HL-60 (cell line): ENCODE results near the gene IRX2.

Experiments
- DNase-seq, 2 experiments: peaks; one replicate each; pipeline ENCODE4 v3.0.0-alpha.2; 2010 to 2020; ENCODE audit warnings: low read depth in 1 of 2, low spot score in 1 of 2
- H3K27ac ChIP-seq: fragments of 250-450 bp; sonication (Bioruptor Pico); replicated peaks from 2 replicates; pipeline ENCODE4 v1.5.1; 2020; ENCODE audit warnings: mild to moderate bottlenecking, moderate library complexity
- H3K27me3 ChIP-seq: fragments of 250-450 bp; sonication (Bioruptor Pico); 2 replicates; pipeline ENCODE4 v1.5.1; 2021; ENCODE audit warnings: mild to moderate bottlenecking, moderate library complexity; ENCODE audit not compliant: insufficient read depth, poor library complexity, severe bottlenecking
- H3K4me3 ChIP-seq: replicated peaks from 2 replicates; pipeline ENCODE4 v1.5.1; 2011; ENCODE audit warnings: mild to moderate bottlenecking, control low read depth, low read length; ENCODE audit not compliant: insufficient read depth
- CTCF ChIP-seq: IDR thresholded peaks from one replicate; pipeline ENCODE4 v1.5.1; 2011; ENCODE audit warnings: low read length, control low read depth, inconsistent platforms; ENCODE audit not compliant: insufficient read depth
- GABPA ChIP-seq: IDR thresholded peaks from 2 replicates; pipeline ENCODE4 v1.6.1; 2012; ENCODE audit warnings: low read depth
- POLR2AphosphoS5 ChIP-seq: IDR thresholded peaks from 2 replicates; pipeline ENCODE4 v1.6.1; 2012; ENCODE audit warnings: low read depth
- SPI1 ChIP-seq: IDR thresholded peaks from 2 replicates; pipeline ENCODE4 v1.6.1; 2012; ENCODE audit warnings: low read depth, mild to moderate bottlenecking, borderline replicate concordance
- TF ChIP-seq, protein P1 (sequence below): IDR thresholded peaks from 2 replicates; pipeline ENCODE4 v1.6.1; 2012; ENCODE audit warnings: low read depth; ENCODE audit not compliant: insufficient replicate concordance

IRX2 gene

DNA sequence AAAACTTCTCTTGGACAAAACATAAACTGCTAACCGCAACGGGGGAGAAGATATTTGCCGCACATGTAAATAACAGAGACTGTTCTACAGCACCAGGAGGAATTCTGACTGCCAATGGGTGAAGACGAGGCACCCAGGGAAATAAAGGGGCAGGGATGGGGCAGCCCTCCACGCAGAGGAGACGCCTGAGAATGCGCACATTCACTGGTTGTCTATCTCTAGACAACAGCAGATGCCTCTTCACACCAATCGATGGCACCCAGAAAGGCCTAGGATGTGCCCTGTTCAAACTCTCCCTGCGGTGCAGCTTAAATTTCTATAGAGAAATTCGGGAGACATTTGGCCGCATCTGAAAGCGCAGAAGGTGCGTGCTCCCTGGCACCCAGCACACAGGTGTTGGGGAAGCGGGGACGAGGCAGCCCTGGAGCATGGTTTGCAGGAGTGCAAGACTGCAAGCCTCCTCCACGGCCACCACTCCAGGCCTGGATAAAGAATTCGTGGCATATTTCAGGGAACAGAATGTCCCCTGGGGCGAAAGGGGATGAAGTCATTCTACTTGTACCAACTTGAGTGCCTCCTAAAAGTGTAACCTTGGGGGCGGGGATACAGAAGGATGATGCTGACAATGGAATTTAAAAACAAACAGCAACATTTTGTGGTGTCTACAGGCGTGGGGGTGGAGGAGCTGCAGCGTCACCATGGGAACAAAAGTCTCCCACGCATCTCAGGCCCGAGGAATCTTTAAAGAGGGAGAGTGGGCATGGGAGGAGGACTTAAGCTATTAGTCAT is 6.3 kb upstream of the IRX2 start:
- no peak overlapping the region for H3K27ac ChIP-seq
- no peak for DNase-seq
- peaks cover 36% of the 10 kb centered on the region for H3K27me3 ChIP-seq
- H3K4me3 ChIP-seq = no peak overlapping the region
- TF ChIP-seq SPI1 (no peak), GABPA (no peak), POLR2AphosphoS5 (no peak), CTCF (no peak)
- TF ChIP-seq, protein P1, sequence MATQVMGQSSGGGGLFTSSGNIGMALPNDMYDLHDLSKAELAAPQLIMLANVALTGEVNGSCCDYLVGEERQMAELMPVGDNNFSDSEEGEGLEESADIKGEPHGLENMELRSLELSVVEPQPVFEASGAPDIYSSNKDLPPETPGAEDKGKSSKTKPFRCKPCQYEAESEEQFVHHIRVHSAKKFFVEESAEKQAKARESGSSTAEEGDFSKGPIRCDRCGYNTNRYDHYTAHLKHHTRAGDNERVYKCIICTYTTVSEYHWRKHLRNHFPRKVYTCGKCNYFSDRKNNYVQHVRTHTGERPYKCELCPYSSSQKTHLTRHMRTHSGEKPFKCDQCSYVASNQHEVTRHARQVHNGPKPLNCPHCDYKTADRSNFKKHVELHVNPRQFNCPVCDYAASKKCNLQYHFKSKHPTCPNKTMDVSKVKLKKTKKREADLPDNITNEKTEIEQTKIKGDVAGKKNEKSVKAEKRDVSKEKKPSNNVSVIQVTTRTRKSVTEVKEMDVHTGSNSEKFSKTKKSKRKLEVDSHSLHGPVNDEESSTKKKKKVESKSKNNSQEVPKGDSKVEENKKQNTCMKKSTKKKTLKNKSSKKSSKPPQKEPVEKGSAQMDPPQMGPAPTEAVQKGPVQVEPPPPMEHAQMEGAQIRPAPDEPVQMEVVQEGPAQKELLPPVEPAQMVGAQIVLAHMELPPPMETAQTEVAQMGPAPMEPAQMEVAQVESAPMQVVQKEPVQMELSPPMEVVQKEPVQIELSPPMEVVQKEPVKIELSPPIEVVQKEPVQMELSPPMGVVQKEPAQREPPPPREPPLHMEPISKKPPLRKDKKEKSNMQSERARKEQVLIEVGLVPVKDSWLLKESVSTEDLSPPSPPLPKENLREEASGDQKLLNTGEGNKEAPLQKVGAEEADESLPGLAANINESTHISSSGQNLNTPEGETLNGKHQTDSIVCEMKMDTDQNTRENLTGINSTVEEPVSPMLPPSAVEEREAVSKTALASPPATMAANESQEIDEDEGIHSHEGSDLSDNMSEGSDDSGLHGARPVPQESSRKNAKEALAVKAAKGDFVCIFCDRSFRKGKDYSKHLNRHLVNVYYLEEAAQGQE = no peak

- Histone ChIP-seq H3K27me3 (peaks cover 43% of the 10 kb centered on the region), H3K4me3 (no peak overlapping the region), H3K27ac (no peak overlapping the region)
- DNase-seq = no peak
- no peak for TF ChIP-seq GABPA
- no peak for TF ChIP-seq SPI1
- no peak for TF ChIP-seq CTCF
- TF ChIP-seq, protein P1 = no peak
- TF ChIP-seq POLR2AphosphoS5 = no peak
Measured at GRCh38 chr5:2756211-2757152, 5.0 kb upstream of the IRX2 start.

DNA sequence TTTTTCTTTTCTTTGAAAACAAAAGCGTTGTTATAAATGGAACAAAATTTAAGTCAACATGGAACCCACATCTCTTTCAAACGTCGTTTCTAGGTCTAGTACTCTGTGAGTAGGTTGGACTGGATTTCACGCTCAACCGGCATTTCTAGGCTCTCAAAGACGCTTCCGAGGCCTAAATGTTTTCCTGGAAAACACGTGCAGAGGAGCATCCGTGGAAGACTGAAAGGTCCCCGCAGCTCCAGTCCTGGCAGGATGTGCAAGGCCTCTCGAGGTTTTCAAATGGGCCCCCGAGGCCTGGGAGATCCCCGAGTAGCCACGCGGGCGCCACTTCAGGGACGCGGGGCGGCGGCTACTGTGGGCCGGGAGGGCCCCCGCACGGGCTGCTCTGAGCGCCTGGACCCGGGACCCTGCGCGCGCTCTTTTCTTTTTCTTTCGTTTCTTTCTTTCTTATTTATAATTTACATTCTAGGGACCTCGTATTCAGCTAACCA is 4.2 kb upstream of the IRX2 start:
- Histone ChIP-seq H3K27me3 (peaks cover 43% of the 10 kb centered on the region), H3K4me3 (no peak overlapping the region), H3K27ac (no peak overlapping the region)
- TF ChIP-seq, protein P1 = no peak
- TF ChIP-seq CTCF (no peak), GABPA (no peak), POLR2AphosphoS5 (no peak), SPI1 (no peak)
- no peak for DNase-seq
